WTC11 (cell line): ENCODE measurements around the gene MMP7.

ENCODE experiments used
- E2F4 ChIP-seq: sonication (generic); formaldehyde crosslinking; IDR thresholded peaks from 2 replicates; pipeline ENCODE4 v1.8.1; 2022; ENCODE audit warnings: low read depth, mild to moderate bottlenecking, moderate library complexity, missing genetic modification reagents, borderline replicate concordance
- MLX ChIP-seq: sonication (generic); formaldehyde crosslinking; IDR thresholded peaks from 2 replicates; pipeline ENCODE4 v1.8.1; 2023; ENCODE audit warnings: mild to moderate bottlenecking, missing genetic modification reagents, moderate library complexity
- PREB ChIP-seq: sonication (generic); formaldehyde crosslinking; IDR thresholded peaks from 2 replicates; pipeline ENCODE4 v1.8.1; 2022; ENCODE audit warnings: mild to moderate bottlenecking, missing genetic modification reagents, moderate library complexity, borderline replicate concordance
- ZNF263 ChIP-seq: sonication (generic); formaldehyde crosslinking; IDR thresholded peaks from 2 replicates; pipeline ENCODE4 v1.8.1; 2022; ENCODE audit warnings: low read depth, mild to moderate bottlenecking, moderate library complexity, missing genetic modification reagents

- TF ChIP-seq E2F4 (CRISPR knock-in tag) (no peak), MLX (CRISPR knock-in tag) (no peak), ZNF263 (CRISPR knock-in tag) (no peak), PREB (CRISPR knock-in tag) (no peak)
Observed at GRCh38 chr11:102552447-102553194, 22.1 kb upstream of the MMP7 start.
